NCI-H1436 (cell line): ENCODE results near the gene HTR3E.
"Not testable (repeated sequence)": the region's sequence is repeated elsewhere in the genome, so short reads cannot be mapped to it uniquely, and the experiment has no call there.

Experiments
- DNase-seq: peaks from one replicate; lab custom pipeline; 2025; lab: John Stamatoyannopoulos, UW

HTR3E gene

GRCh38 chr3:184096811-184097383 is at the start of gene HTR3E:
HTR3E (plus strand) TSS chr3:184097064; CDS start chr3:184097530, 466 bp downstream.
- no peak for DNase-seq

- DNase-seq = no peak
Observed at GRCh38 chr3:184050217-184050847, 46.5 kb upstream of the HTR3E start.

GRCh38 chr3:184052767-184053166 is 44.1 kb upstream of the HTR3E start, which contains the start of gene HTR3C:
HTR3C (plus strand) TSS chr3:184053047; CDS start chr3:184053081, 34 bp downstream.
- no peak for DNase-seq

- no peak for DNase-seq
Observed at GRCh38 chr3:184058029-184058428, 38.8 kb upstream of the HTR3E start.

- no peak for DNase-seq
Observed at GRCh38 chr3:184059424-184059823, 37.4 kb upstream of the HTR3E start.

GRCh38 chr3:184062637-184063036 is 34.2 kb upstream of the HTR3E start:
- no peak for DNase-seq

- DNase-seq = no peak
Observed at GRCh38 chr3:184066211-184066610, 30.7 kb upstream of the HTR3E start.

- DNase-seq = no peak
Observed at GRCh38 chr3:184067573-184068055, 29.2 kb upstream of the HTR3E start.

- no peak for DNase-seq
Observed at GRCh38 chr3:184068344-184068743, 28.5 kb upstream of the HTR3E start.

GRCh38 chr3:184071142-184071541 is 25.7 kb upstream of the HTR3E start:
- not testable (repeated sequence) for DNase-seq

- DNase-seq = no peak
Observed at GRCh38 chr3:184073621-184074020, 23.2 kb upstream of the HTR3E start.

GRCh38 chr3:184075901-184076300 is 21.0 kb upstream of the HTR3E start:
- DNase-seq = no peak

GRCh38 chr3:184077881-184078280 is 19.0 kb upstream of the HTR3E start:
- no peak for DNase-seq

- DNase-seq = no peak
Observed at GRCh38 chr3:184078851-184079250, 18.0 kb upstream of the HTR3E start.

- no peak for DNase-seq
Observed at GRCh38 chr3:184081116-184081830, 15.6 kb upstream of the HTR3E start.

GRCh38 chr3:184082034-184082433 is 14.8 kb upstream of the HTR3E start:
- no peak for DNase-seq

- no peak for DNase-seq
Observed at GRCh38 chr3:184082465-184082864, 14.4 kb upstream of the HTR3E start.

- DNase-seq = peak; percentile 1
Observed at GRCh38 chr3:184085389-184085852, 11.4 kb upstream of the HTR3E start.

GRCh38 chr3:184092199-184092598 is 4.7 kb upstream of the HTR3E start:
- no peak for DNase-seq

GRCh38 chr3:184097556-184097955 is 692 bp downstream of the HTR3E start:
- DNase-seq = no peak

GRCh38 chr3:184099806-184100686 is 3.2 kb downstream of the HTR3E start:
- DNase-seq = no peak

- no peak for DNase-seq
Observed at GRCh38 chr3:184110316-184110725, 13.5 kb downstream of the HTR3E start.
